GM23338 (cell line): ENCODE measurements around the gene MMRN2. TPM values are rescaled to one million over a fixed set of nuclear protein-coding genes. Genes with fewer than 3 reads are reported as not detected.

Source experiments
- ATAC-seq: fragments of 200-7000 bp; cut with Tn5 transposase; 3 replicates; pipeline ENCODE4 v1.9.1; 2020
- DNase-seq: peaks from one replicate; pipeline ENCODE4 v3.0.0-alpha.2; 2015; ENCODE audit warnings: low spot score
- H2AFZ ChIP-seq: fragments of 200-600 bp; sonication (generic); 2 replicates; pipeline ENCODE4 v1.8.0; 2016; ENCODE audit warnings: antibody characterized with exemption, mild to moderate bottlenecking, moderate library complexity
- H3F3A ChIP-seq: fragments of 200-600 bp; sonication (generic); replicated peaks from 2 replicates; pipeline ENCODE4 v1.8.0; 2017; ENCODE audit warnings: antibody characterized with exemption, mixed run types, low read depth
- H3K27ac ChIP-seq: fragments of 200-600 bp; sonication (generic); 2 replicates; pipeline ENCODE4 v1.6.1; 2016; ENCODE audit warnings: low read depth
- H3K27me3 ChIP-seq: fragments of 200-600 bp; sonication (generic); 2 replicates; pipeline ENCODE4 v1.8.0; 2016; ENCODE audit warnings: mild to moderate bottlenecking, mixed run types, moderate library complexity; ENCODE audit not compliant: insufficient read depth
- H3K36me3 ChIP-seq: fragments of 200-600 bp; sonication (generic); 2 replicates; pipeline ENCODE4 v1.8.0; 2016; ENCODE audit warnings: mild to moderate bottlenecking; ENCODE audit not compliant: insufficient read depth
- H3K4me1 ChIP-seq: fragments of 200-600 bp; sonication (generic); 2 replicates; pipeline ENCODE4 v1.8.0; 2016; ENCODE audit warnings: mild to moderate bottlenecking, moderate library complexity; ENCODE audit not compliant: insufficient read depth
- H3K4me2 ChIP-seq: fragments of 200-600 bp; sonication (generic); 2 replicates; pipeline ENCODE4 v1.7.1; 2017; ENCODE audit warnings: mixed run types
- H3K4me3 ChIP-seq: fragments of 200-600 bp; sonication (generic); 2 replicates; pipeline ENCODE4 v1.6.1; 2016; ENCODE audit warnings: mixed run types
- H3K79me2 ChIP-seq: fragments of 200-600 bp; sonication (generic); replicated peaks from 2 replicates; pipeline ENCODE4 v1.8.0; 2017; ENCODE audit warnings: mild to moderate bottlenecking; ENCODE audit not compliant: insufficient read depth
- H3K9me2 ChIP-seq: fragments of 200-600 bp; sonication (generic); 2 replicates; pipeline ENCODE4 v1.8.0; 2017; ENCODE audit not compliant: insufficient read depth
- H4K20me1 ChIP-seq: fragments of 200-600 bp; sonication (generic); replicated peaks from 2 replicates; pipeline ENCODE4 v1.8.0; 2017; ENCODE audit warnings: mild to moderate bottlenecking; ENCODE audit not compliant: insufficient read depth
- H3K27ac Mint-ChIP-seq: 2 replicates; pipeline ENCODE4 v1.8.0; 2020; ENCODE audit warnings: inconsistent platforms, mild to moderate bottlenecking, moderate library complexity, mixed read lengths
- H3K27me3 Mint-ChIP-seq: 3 replicates; pipeline ENCODE4 v1.8.0; 2022; ENCODE audit warnings: low read depth, mild to moderate bottlenecking, moderate library complexity, mixed read lengths, inconsistent platforms; ENCODE audit not compliant: insufficient read depth, poor library complexity
- H3K36me3 Mint-ChIP-seq: 3 replicates; pipeline ENCODE4 v1.8.0; 2021; ENCODE audit warnings: low read depth, mild to moderate bottlenecking, inconsistent platforms, moderate library complexity, mixed read lengths
- H3K4me1 Mint-ChIP-seq: 3 replicates; pipeline ENCODE4 v1.8.0; 2020; ENCODE audit warnings: mild to moderate bottlenecking, inconsistent platforms, mixed read lengths
- H3K4me3 Mint-ChIP-seq: 3 replicates; pipeline ENCODE4 v1.8.0; 2021; ENCODE audit warnings: moderate library complexity, mild to moderate bottlenecking, inconsistent platforms, mixed read lengths
- H3K9me3 Mint-ChIP-seq: 3 replicates; pipeline ENCODE4 v1.8.0; 2020; ENCODE audit warnings: moderate library complexity, mild to moderate bottlenecking, inconsistent platforms, mixed read lengths
- CREB1 ChIP-seq: fragments of 250-450 bp; sonication (Bioruptor Pico); IDR thresholded peaks from 2 replicates; pipeline ENCODE4 v1.5.0; 2020; ENCODE audit warnings: low read depth, mild to moderate bottlenecking, moderate library complexity
- EZH2 ChIP-seq: fragments of 200-600 bp; sonication (generic); IDR thresholded peaks from one replicate; pipeline ENCODE4 v1.8.0; 2017; ENCODE audit warnings: antibody characterized with exemption, mild to moderate bottlenecking, low read depth; ENCODE audit not compliant: unreplicated experiment
- EZH2phosphoT487 ChIP-seq: fragments of 200-600 bp; sonication (generic); IDR thresholded peaks from one replicate; pipeline ENCODE4 v1.8.1; 2018; ENCODE audit warnings: antibody characterized with exemption; ENCODE audit not compliant: unreplicated experiment
- JUNB ChIP-seq: IDR thresholded peaks from one replicate; pipeline ENCODE4 v1.6.1; 2016; ENCODE audit warnings: antibody characterized with exemption; ENCODE audit not compliant: unreplicated experiment
- NANOG ChIP-seq: IDR thresholded peaks from 2 replicates; pipeline ENCODE4 v1.6.1; 2016; ENCODE audit warnings: antibody characterized with exemption, borderline replicate concordance
- POLR2AphosphoS5 ChIP-seq: IDR thresholded peaks from 2 replicates; pipeline ENCODE4 v1.6.1; 2016; ENCODE audit warnings: antibody characterized with exemption, low read depth
- ZNF114 ChIP-seq: fragments of 250-450 bp; sonication (Bioruptor Pico); IDR thresholded peaks from 2 replicates; pipeline ENCODE4 v1.5.0; 2020; ENCODE audit warnings: mild to moderate bottlenecking, moderate library complexity
- ZNF331 ChIP-seq: fragments of 250-450 bp; sonication (Bioruptor Pico); IDR thresholded peaks from 2 replicates; pipeline ENCODE4 v1.5.0; 2020; ENCODE audit warnings: low read depth, mild to moderate bottlenecking, moderate library complexity
- polyA plus RNA-seq: library from polyadenylated mRNA; unstranded; fragments of >200 nt; fragmentation: Nextera tagmentation; extraction: Ambion mirVana; gene quantifications from 2 replicates; pipeline ENCODE4 v1.2.1, GENCODE V29; 2016
- total RNA-seq: library from RNA; depleted of rRNA; stranded (reverse); fragments of >200 nt; shearing (Covaris generic); gene quantifications from 2 replicates; pipeline ENCODE4 v1.2.3, GENCODE V29; 2014
- TF ChIP-seq, protein P1 (sequence below), 2 experiments: fragments of 200-600 bp in 1 of 2; sonication (generic) in 1 of 2; conservative IDR thresholded peaks; 2 replicates each; pipeline versions ENCODE4 v1.5.1 to v1.6.1; 2016 to 2017; ENCODE audit warnings: antibody characterized with exemption in 2 of 2, low read depth in 2 of 2, mild to moderate bottlenecking in 2 of 2, moderate library complexity in 1 of 2
- TF ChIP-seq, protein P2 (sequence below): IDR thresholded peaks from 2 replicates; pipeline ENCODE4 v1.6.1; 2016; ENCODE audit warnings: antibody characterized with exemption
- TF ChIP-seq, protein P3 (sequence below): IDR thresholded peaks from one replicate; pipeline ENCODE4 v1.6.1; 2018; ENCODE audit warnings: antibody characterized with exemption; ENCODE audit not compliant: unreplicated experiment
- TF ChIP-seq, protein P4 (sequence below): fragments of 250-450 bp; sonication (Bioruptor Pico); IDR thresholded peaks from 2 replicates; pipeline ENCODE4 v1.5.0; 2020; ENCODE audit warnings: mild to moderate bottlenecking, moderate library complexity

The MMRN2 gene
- total and polyA plus RNA-seq, 2 experiments from 2014 or later, result 0.32 to 2.4 TPM

DNA sequence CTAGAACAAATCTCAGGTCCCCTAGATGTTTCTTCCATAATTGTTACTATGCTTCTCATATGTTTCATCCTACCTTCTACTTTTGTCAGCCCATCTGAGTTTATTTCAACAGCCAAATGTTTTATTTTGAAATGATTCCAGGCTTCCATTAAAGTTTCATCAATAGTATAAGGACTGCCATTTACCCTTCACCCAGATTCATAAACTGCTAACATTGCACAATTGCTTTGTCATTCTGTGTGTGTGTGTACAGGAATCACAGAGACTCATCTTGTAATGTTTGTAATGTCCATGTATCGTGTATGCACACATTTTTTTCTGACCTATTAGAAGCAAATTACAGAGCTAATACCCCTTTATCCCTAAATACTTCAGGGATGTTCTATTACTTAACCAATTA lies 25.5 kb downstream of the MMRN2 start:
- ATAC-seq, result no peak
- no peaks in the 10 kb centered on the region for H3K79me2 ChIP-seq
- peaks cover 17% of the 10 kb centered on the region for H3K36me3 ChIP-seq
- H2AFZ ChIP-seq, result no peak overlapping the region
- Mint-ChIP-seq H3K9me3 (no peaks in the 10 kb centered on the region), H3K4me3 (no peak overlapping the region), H3K4me1 (peaks cover 3% of the 10 kb centered on the region; the same call in 1 of the 3 replicates), H3K27me3 (peaks cover 21% of the 10 kb centered on the region), H3K36me3 (peaks cover 19% of the 10 kb centered on the region), H3K27ac (0 out of 2 replicates have a peak overlapping the region, but pooled peaks have one; percentile 25)
- H3K4me3 ChIP-seq, result no peak overlapping the region
- no peak for DNase-seq
- H3K27me3 ChIP-seq, result no peaks in the 10 kb centered on the region
- no peak overlapping the region for H3K4me2 ChIP-seq
- TF ChIP-seq, protein P1, sequence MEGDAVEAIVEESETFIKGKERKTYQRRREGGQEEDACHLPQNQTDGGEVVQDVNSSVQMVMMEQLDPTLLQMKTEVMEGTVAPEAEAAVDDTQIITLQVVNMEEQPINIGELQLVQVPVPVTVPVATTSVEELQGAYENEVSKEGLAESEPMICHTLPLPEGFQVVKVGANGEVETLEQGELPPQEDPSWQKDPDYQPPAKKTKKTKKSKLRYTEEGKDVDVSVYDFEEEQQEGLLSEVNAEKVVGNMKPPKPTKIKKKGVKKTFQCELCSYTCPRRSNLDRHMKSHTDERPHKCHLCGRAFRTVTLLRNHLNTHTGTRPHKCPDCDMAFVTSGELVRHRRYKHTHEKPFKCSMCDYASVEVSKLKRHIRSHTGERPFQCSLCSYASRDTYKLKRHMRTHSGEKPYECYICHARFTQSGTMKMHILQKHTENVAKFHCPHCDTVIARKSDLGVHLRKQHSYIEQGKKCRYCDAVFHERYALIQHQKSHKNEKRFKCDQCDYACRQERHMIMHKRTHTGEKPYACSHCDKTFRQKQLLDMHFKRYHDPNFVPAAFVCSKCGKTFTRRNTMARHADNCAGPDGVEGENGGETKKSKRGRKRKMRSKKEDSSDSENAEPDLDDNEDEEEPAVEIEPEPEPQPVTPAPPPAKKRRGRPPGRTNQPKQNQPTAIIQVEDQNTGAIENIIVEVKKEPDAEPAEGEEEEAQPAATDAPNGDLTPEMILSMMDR (conservative IDR thresholded peaks at IDR 0.05; ENCODE audit: low read depth in 2 of 2), result no peak
- TF ChIP-seq POLR2AphosphoS5 (no peak), EZH2phosphoT487 (no peak), CREB1 (CRISPR knock-in tag) (no peak), EZH2 (no peak), ZNF114 (CRISPR knock-in tag) (no peak), NANOG (no peak), ZNF331 (CRISPR knock-in tag) (no peak), JUNB (no peak)
- TF ChIP-seq, protein P2, sequence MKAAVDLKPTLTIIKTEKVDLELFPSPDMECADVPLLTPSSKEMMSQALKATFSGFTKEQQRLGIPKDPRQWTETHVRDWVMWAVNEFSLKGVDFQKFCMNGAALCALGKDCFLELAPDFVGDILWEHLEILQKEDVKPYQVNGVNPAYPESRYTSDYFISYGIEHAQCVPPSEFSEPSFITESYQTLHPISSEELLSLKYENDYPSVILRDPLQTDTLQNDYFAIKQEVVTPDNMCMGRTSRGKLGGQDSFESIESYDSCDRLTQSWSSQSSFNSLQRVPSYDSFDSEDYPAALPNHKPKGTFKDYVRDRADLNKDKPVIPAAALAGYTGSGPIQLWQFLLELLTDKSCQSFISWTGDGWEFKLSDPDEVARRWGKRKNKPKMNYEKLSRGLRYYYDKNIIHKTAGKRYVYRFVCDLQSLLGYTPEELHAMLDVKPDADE, result no peak
- TF ChIP-seq, protein P3, sequence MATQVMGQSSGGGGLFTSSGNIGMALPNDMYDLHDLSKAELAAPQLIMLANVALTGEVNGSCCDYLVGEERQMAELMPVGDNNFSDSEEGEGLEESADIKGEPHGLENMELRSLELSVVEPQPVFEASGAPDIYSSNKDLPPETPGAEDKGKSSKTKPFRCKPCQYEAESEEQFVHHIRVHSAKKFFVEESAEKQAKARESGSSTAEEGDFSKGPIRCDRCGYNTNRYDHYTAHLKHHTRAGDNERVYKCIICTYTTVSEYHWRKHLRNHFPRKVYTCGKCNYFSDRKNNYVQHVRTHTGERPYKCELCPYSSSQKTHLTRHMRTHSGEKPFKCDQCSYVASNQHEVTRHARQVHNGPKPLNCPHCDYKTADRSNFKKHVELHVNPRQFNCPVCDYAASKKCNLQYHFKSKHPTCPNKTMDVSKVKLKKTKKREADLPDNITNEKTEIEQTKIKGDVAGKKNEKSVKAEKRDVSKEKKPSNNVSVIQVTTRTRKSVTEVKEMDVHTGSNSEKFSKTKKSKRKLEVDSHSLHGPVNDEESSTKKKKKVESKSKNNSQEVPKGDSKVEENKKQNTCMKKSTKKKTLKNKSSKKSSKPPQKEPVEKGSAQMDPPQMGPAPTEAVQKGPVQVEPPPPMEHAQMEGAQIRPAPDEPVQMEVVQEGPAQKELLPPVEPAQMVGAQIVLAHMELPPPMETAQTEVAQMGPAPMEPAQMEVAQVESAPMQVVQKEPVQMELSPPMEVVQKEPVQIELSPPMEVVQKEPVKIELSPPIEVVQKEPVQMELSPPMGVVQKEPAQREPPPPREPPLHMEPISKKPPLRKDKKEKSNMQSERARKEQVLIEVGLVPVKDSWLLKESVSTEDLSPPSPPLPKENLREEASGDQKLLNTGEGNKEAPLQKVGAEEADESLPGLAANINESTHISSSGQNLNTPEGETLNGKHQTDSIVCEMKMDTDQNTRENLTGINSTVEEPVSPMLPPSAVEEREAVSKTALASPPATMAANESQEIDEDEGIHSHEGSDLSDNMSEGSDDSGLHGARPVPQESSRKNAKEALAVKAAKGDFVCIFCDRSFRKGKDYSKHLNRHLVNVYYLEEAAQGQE, result no peak
- TF ChIP-seq, protein P4, sequence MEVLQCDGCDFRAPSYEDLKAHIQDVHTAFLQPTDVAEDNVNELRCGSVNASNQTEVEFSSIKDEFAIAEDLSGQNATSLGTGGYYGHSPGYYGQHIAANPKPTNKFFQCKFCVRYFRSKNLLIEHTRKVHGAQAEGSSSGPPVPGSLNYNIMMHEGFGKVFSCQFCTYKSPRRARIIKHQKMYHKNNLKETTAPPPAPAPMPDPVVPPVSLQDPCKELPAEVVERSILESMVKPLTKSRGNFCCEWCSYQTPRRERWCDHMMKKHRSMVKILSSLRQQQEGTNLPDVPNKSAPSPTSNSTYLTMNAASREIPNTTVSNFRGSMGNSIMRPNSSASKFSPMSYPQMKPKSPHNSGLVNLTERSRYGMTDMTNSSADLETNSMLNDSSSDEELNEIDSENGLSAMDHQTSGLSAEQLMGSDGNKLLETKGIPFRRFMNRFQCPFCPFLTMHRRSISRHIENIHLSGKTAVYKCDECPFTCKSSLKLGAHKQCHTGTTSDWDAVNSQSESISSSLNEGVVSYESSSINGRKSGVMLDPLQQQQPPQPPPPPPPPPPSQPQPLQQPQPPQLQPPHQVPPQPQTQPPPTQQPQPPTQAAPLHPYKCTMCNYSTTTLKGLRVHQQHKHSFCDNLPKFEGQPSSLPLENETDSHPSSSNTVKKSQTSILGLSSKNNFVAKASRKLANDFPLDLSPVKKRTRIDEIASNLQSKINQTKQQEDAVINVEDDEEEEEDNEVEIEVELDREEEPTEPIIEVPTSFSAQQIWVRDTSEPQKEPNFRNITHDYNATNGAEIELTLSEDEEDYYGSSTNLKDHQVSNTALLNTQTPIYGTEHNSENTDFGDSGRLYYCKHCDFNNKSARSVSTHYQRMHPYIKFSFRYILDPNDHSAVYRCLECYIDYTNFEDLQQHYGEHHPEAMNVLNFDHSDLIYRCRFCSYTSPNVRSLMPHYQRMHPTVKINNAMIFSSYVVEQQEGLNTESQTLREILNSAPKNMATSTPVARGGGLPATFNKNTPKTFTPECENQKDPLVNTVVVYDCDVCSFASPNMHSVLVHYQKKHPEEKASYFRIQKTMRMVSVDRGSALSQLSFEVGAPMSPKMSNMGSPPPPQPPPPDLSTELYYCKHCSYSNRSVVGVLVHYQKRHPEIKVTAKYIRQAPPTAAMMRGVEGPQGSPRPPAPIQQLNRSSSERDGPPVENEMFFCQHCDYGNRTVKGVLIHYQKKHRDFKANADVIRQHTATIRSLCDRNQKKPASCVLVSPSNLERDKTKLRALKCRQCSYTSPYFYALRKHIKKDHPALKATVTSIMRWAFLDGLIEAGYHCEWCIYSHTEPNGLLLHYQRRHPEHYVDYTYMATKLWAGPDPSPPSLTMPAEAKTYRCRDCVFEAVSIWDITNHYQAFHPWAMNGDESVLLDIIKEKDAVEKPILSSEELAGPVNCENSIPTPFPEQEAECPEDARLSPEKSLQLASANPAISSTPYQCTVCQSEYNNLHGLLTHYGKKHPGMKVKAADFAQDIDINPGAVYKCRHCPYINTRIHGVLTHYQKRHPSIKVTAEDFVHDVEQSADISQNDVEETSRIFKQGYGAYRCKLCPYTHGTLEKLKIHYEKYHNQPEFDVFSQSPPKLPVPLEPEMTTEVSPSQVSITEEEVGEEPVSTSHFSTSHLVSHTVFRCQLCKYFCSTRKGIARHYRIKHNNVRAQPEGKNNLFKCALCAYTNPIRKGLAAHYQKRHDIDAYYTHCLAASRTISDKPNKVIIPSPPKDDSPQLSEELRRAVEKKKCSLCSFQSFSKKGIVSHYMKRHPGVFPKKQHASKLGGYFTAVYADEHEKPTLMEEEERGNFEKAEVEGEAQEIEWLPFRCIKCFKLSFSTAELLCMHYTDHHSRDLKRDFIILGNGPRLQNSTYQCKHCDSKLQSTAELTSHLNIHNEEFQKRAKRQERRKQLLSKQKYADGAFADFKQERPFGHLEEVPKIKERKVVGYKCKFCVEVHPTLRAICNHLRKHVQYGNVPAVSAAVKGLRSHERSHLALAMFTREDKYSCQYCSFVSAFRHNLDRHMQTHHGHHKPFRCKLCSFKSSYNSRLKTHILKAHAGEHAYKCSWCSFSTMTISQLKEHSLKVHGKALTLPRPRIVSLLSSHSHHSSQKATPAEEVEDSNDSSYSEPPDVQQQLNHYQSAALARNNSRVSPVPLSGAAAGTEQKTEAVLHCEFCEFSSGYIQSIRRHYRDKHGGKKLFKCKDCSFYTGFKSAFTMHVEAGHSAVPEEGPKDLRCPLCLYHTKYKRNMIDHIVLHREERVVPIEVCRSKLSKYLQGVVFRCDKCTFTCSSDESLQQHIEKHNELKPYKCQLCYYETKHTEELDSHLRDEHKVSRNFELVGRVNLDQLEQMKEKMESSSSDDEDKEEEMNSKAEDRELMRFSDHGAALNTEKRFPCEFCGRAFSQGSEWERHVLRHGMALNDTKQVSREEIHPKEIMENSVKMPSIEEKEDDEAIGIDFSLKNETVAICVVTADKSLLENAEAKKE (CRISPR knock-in tag), result no peak
- peaks cover 12% of the 10 kb centered on the region; the same call in 1 of the 2 replicates for H4K20me1 ChIP-seq
- H3K4me1 ChIP-seq, result no peaks in the 10 kb centered on the region
- H3K27ac ChIP-seq, result no peak overlapping the region; the same call in 1 of the 2 replicates
- H3K9me2 ChIP-seq, result no peaks in the 10 kb centered on the region
- H3F3A ChIP-seq, result peaks cover 5% of the 10 kb centered on the region; the same call in 1 of the 2 replicates
